Activated gamma-delta T cell (primary cell): ENCODE data around the gene PSMA2.

Source experiments
- DNase-seq: peaks from one replicate; lab custom pipeline; 2025; lab: John Stamatoyannopoulos, UW

Gene PSMA2

GRCh38 chr7:42940985-42941847, 9.2 kb upstream of the PSMA2 start:
- DNase-seq, result no peak

- DNase-seq, result no peak
Observed at GRCh38 chr7:42939457-42940240, 7.7 kb upstream of the PSMA2 start.

- no peak for DNase-seq
Observed at GRCh38 chr7:42935861-42936260, 3.9 kb upstream of the PSMA2 start.

- DNase-seq, result no peak
Observed at GRCh38 chr7:42934291-42934690, 2.3 kb upstream of the PSMA2 start.

- DNase-seq, result no peak
Observed at GRCh38 chr7:42932811-42933591, 1.0 kb upstream of the PSMA2 start.

GRCh38 chr7:42931447-42931833, 534 bp downstream of the PSMA2 start:
- DNase-seq, result no peak

- DNase-seq, result no peak
Observed at GRCh38 chr7:42930889-42931288, 1.1 kb downstream of the PSMA2 start.

GRCh38 chr7:42929449-42929848, 2.5 kb downstream of the PSMA2 start:
- no peak for DNase-seq

GRCh38 chr7:42928754-42929153, 3.2 kb downstream of the PSMA2 start:
- DNase-seq, result no peak

- no peak for DNase-seq
Observed at GRCh38 chr7:42926204-42926603, 5.8 kb downstream of the PSMA2 start.

GRCh38 chr7:42925630-42926029, 6.3 kb downstream of the PSMA2 start:
- DNase-seq, result no peak

- no peak for DNase-seq
Observed at GRCh38 chr7:42924223-42924838, 7.6 kb downstream of the PSMA2 start.

GRCh38 chr7:42922017-42922753, 9.8 kb downstream of the PSMA2 start:
- DNase-seq, result no peak

- DNase-seq, result no peak
Observed at GRCh38 chr7:42915356-42915755, 16.6 kb downstream of the PSMA2 start.

GRCh38 chr7:42914421-42915045, 17.4 kb downstream of the PSMA2 start:
- no peak for DNase-seq

- no peak for DNase-seq
Observed at GRCh38 chr7:42914009-42914408, 18.0 kb downstream of the PSMA2 start.

- no peak for DNase-seq
Observed at GRCh38 chr7:42913591-42913990, 18.4 kb downstream of the PSMA2 start.

GRCh38 chr7:42911454-42912447, 20.2 kb downstream of the PSMA2 start, which contains the start of gene C7orf25:
Gene C7orf25 (minus strand): TSS chr7:42912070. CDS start chr7:42910900, 1,170 bp downstream.
- DNase-seq, result peak; percentile 94

- no peak for DNase-seq
Observed at GRCh38 chr7:42910306-42910705, 21.7 kb downstream of the PSMA2 start.
